Peyer's patch (tissue), 4 donors: ENCODE data around the gene KIAA0319L. TPM values are rescaled to one million over a fixed set of nuclear protein-coding genes. Genes with fewer than 3 reads are reported as not detected.
A peak's percentile ranks its signal among the peaks of the same experiment; 100 is the strongest.

Source experiments
- DNase-seq, 3 donors: peaks; one replicate each; pipeline ENCODE4 v3.0.0-alpha.2; 2017 to 2019
- H3K27ac ChIP-seq, 4 donors: fragments of 200-600 bp; sonication (generic); one replicate each; pipeline ENCODE4 v1.5.1; 2016 to 2019
- H3K27me3 ChIP-seq, 2 donors: fragments of 200-600 bp; sonication (generic); one replicate each; pipeline ENCODE4 v1.5.1; 2019
- H3K36me3 ChIP-seq, 3 donors: fragments of 200-600 bp; sonication (generic); one replicate each; pipeline ENCODE4 v1.5.1; 2016 to 2019
- H3K4me1 ChIP-seq, 4 donors: fragments of 200-600 bp; sonication (generic); one replicate each; pipeline ENCODE4 v1.5.1; 2016 to 2019
- H3K4me3 ChIP-seq, 4 donors: fragments of 200-600 bp; sonication (generic); 1 replicate in 3 of 4; 2 replicates in 1 of 4; pipeline ENCODE4 v1.5.1; 2016 to 2019; ENCODE audit warnings: mild to moderate bottlenecking in 1 of 4
- H3K9me3 ChIP-seq, 4 donors: fragments of 200-600 bp; sonication (generic); one replicate each; pipeline ENCODE4 v1.5.1; 2016 to 2019; ENCODE audit warnings: mild to moderate bottlenecking in 1 of 4
- POLR2A ChIP-seq, 2 donors: fragments of 450-650 bp; IDR thresholded peaks; one replicate each; pipeline ENCODE4 v1.5.1; 2017; ENCODE audit warnings: antibody characterized with exemption in 2 of 2, mild to moderate bottlenecking in 2 of 2, moderate library complexity in 2 of 2
- total RNA-seq, 4 donors: library from RNA; depleted of rRNA; stranded (reverse); fragments of >200 nt; gene quantifications; one replicate each; pipeline ENCODE4 v1.1.0, GENCODE V29; 2016
- TF ChIP-seq, protein P1 (sequence below), 6 experiments: fragments of 450-650 bp in 4 of 6; fragments of 200-600 bp in 2 of 6; sonication (generic) in 1 of 6; IDR thresholded peaks; one replicate each; pipeline ENCODE4 v1.5.1; 2017 to 2019; ENCODE audit warnings: antibody characterized with exemption in 6 of 6, mild to moderate bottlenecking in 3 of 6, moderate library complexity in 1 of 6

KIAA0319L gene
- total RNA-seq, 4 donors from 2014 or later: 88.3 to 143 (median 129) TPM

DNA sequence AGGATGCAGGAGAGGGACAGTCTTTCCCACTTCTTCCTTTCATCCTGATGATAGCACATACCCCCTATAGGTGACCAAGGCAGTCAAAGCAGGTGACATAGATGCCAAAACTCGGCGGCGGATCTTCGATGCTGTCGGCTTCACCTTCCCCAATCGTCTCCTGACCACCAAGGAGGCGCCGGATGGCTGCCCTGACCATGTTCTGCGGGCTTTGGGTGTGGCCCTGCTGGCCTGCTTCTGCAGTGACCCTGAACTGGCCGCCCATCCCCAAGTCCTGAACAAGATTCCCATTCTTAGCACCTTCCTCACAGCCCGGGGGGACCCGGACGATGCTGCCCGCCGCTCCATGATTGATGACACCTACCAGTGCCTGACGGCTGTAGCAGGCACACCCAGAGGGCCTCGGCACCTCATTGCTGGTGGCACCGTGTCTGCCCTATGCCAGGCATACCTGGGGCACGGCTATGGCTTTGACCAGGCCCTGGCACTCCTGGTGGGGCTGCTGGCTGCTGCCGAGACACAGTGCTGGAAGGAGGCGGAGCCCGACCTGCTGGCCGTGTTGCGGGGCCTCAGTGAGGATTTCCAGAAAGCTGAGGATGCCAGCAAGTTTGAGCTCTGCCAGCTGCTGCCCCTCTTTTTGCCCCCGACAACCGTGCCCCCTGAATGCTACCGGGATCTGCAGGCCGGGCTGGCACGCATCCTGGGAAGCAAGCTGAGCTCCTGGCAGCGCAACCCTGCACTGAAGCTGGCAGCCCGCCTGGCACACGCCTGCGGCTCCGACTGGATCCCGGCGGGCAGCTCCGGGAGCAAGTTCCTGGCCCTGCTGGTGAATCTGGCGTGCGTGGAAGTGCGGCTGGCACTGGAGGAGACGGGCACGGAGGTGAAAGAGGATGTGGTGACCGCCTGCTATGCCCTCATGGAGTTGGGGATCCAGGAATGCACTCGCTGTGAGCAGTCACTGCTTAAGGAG is 3.3 kb upstream of the KIAA0319L start:
- TF ChIP-seq, protein P1, sequence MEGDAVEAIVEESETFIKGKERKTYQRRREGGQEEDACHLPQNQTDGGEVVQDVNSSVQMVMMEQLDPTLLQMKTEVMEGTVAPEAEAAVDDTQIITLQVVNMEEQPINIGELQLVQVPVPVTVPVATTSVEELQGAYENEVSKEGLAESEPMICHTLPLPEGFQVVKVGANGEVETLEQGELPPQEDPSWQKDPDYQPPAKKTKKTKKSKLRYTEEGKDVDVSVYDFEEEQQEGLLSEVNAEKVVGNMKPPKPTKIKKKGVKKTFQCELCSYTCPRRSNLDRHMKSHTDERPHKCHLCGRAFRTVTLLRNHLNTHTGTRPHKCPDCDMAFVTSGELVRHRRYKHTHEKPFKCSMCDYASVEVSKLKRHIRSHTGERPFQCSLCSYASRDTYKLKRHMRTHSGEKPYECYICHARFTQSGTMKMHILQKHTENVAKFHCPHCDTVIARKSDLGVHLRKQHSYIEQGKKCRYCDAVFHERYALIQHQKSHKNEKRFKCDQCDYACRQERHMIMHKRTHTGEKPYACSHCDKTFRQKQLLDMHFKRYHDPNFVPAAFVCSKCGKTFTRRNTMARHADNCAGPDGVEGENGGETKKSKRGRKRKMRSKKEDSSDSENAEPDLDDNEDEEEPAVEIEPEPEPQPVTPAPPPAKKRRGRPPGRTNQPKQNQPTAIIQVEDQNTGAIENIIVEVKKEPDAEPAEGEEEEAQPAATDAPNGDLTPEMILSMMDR (IDR thresholded peaks at IDR 0.05): no peak
- TF ChIP-seq POLR2A (IDR thresholded peaks at IDR 0.05): no peak
- no peak for DNase-seq
- Histone ChIP-seq H3K36me3 (no peaks in the 10 kb centered on the region), H3K9me3 (no peaks in the 10 kb centered on the region), H3K4me1 (peaks cover 4 to 29% (median 6%) of the 10 kb centered on the region in 4 donors), H3K4me3 (no peak overlapping the region), H3K27me3 (no peaks in the 10 kb centered on the region), H3K27ac (no peak overlapping the region)

GRCh38 chr1:35559317-35559944 is 2.2 kb upstream of the KIAA0319L start:
- H3K27me3 ChIP-seq: no peaks in the 10 kb centered on the region
- peaks cover 4 to 40% (median 6%) of the 10 kb centered on the region in 4 donors for H3K4me1 ChIP-seq
- H3K9me3 ChIP-seq: no peaks in the 10 kb centered on the region
- no peak for DNase-seq
- H3K36me3 ChIP-seq: no peaks in the 10 kb centered on the region
- no peak overlapping the region for H3K4me3 ChIP-seq
- peak overlapping the region in 1 of 4 donors; percentile 98 for H3K27ac ChIP-seq
- TF ChIP-seq, protein P1 (IDR thresholded peaks at IDR 0.05): no peak
- TF ChIP-seq POLR2A (IDR thresholded peaks at IDR 0.05): no peak

DNA sequence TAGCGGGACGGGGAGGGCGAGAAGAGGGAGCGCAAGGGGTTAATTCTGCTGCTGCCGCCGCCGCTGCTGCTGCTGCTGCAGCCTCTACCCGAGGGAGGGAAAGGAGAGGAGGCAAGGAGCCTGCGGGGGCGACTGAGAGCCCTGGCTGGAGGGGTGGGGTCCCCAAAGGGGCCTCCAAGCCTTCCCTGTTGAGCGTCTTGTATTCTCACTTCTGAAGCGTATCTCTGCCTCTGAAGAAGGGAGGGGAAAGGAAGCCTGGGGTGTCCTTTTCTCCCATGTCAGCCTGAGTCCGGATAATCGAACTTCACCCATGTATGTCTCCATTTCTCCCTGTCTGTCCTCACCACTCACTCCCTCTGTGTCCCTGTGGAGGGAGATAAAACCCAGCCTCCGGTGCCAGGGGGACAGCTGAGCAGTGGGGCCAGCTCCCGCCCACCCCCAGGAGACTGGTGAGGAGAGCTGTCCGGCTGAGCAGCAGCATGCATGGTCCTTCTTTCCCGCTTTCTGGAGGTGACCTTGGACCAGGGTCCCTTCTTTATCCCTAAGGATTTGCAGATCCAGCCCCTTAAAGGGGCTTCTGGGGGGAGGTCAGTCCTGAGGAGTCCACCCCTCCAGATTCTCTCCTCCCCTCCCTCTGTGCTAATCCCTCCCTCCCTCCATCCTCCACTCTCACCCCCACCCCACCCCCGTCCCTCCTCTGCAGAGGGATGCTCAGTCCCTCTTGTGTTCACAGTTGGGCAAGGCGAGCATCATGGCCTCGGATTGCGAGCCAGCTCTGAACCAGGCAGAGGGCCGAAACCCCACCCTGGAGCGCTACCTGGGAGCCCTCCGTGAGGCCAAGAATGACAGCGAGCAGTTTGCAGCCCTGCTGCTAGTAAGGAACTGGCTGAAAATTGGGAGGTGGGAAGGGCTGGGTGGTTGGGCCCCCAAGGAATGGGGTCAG is 1.4 kb upstream of the KIAA0319L start:
- TF ChIP-seq, protein P1 (IDR thresholded peaks at IDR 0.05): no peak
- TF ChIP-seq POLR2A (IDR thresholded peaks at IDR 0.05): no peak
- peaks cover 4 to 48% (median 6%) of the 10 kb centered on the region in 4 donors for H3K4me1 ChIP-seq

GRCh38 chr1:35557611-35558373 is 589 bp upstream of the KIAA0319L start, which contains the start of gene NCDN:
Gene NCDN (plus strand): TSS chr1:35557799. CDS start chr1:35558191, 392 bp downstream.
- peak in 1 of 2 donors; percentile 14 for TF ChIP-seq POLR2A (IDR thresholded peaks at IDR 0.05)
- TF ChIP-seq, protein P1 (IDR thresholded peaks at IDR 0.05): no peak
- peak within 1 kb of the TSS; percentile 92 to 98 (median 95) for H3K27ac ChIP-seq
- peak within 1 kb of the TSS; percentile 85 to 98 (median 90) for H3K4me3 ChIP-seq
- H3K36me3 ChIP-seq: peaks cover 0 to 12% (median 0%) of the 10 kb centered on the region in 3 donors
- H3K27me3 ChIP-seq: no peaks in the 10 kb centered on the region
- DNase-seq: peak; percentile 96 to 98 (median 98)
- peaks cover 4 to 48% (median 6%) of the 10 kb centered on the region in 4 donors for H3K4me1 ChIP-seq
- H3K9me3 ChIP-seq: no peaks in the 10 kb centered on the region

More for the DNA sequence above, 1.4 kb upstream of the KIAA0319L start:
- DNase-seq: no peak
- Histone ChIP-seq H3K27me3 (no peaks in the 10 kb centered on the region), H3K27ac (peak overlapping the region; percentile 92 to 98 (median 95)), H3K36me3 (peaks cover 0 to 4% (median 0%) of the 10 kb centered on the region in 3 donors), H3K4me3 (peak overlapping the region; percentile 85 to 98 (median 90)), H3K9me3 (no peaks in the 10 kb centered on the region)
